Tibial artery (tissue), 4 donors: ENCODE results near the gene THRAP3.
A peak's percentile ranks its signal among the peaks of the same experiment; 100 is the strongest.

Source experiments
- DNase-seq, 2 donors: peaks; one replicate each; pipeline ENCODE4 v3.0.0-alpha.2; 2019
- H3K27ac ChIP-seq, 2 donors: fragments of 200-600 bp; sonication (generic) in 1 of 2; 1 replicate in 1 of 2; 2 replicates in 1 of 2; pipeline ENCODE4 v1.5.1; 2018 to 2019; ENCODE audit warnings: mild to moderate bottlenecking in 1 of 2
- H3K27me3 ChIP-seq, 2 donors: fragments of 200-600 bp; sonication (generic) in 1 of 2; one replicate each; pipeline versions ENCODE4 v1.5.1 to v1.6.0; 2016 to 2019
- H3K36me3 ChIP-seq, 3 donors: fragments of 200-600 bp; sonication (generic) in 2 of 3; one replicate each; pipeline ENCODE4 v1.5.1; 2016 to 2019; ENCODE audit warnings: mild to moderate bottlenecking in 2 of 3
- H3K4me1 ChIP-seq, 4 donors: fragments of 200-600 bp; sonication (generic) in 2 of 4; 1 replicate in 3 of 4; 2 replicates in 1 of 4; pipeline ENCODE4 v1.5.1; 2016 to 2019
- H3K4me3 ChIP-seq, 2 donors: fragments of 200-600 bp; sonication (generic) in 1 of 2; 1 replicate in 1 of 2; 2 replicates in 1 of 2; pipeline ENCODE4 v1.5.1; 2018 to 2019; ENCODE audit warnings: mild to moderate bottlenecking in 2 of 2
- H3K9me3 ChIP-seq, 3 donors: fragments of 200-600 bp; sonication (generic) in 1 of 3; one replicate each; pipeline ENCODE4 v1.5.1; 2016 to 2019
- CTCF ChIP-seq, 2 experiments: fragments of 200-600 bp in 1 of 2; fragments of 450-650 bp in 1 of 2; IDR thresholded peaks; one replicate each; pipeline ENCODE4 v1.5.1; 2017 to 2019; ENCODE audit warnings: antibody characterized with exemption in 2 of 2, mild to moderate bottlenecking in 1 of 2, moderate library complexity in 1 of 2
- intact Hi-C: fragments of 100-400 bp; cut with DNase I; formaldehyde crosslinking; loops from one replicate; pipeline ENCODE4 v1.15.0; 2023; ENCODE audit warnings: low total_unique reads

Gene THRAP3

GRCh38 chr1:36349839-36350238 lies 125.6 kb downstream of the THRAP3 start:
- Histone ChIP-seq H3K27ac (peak overlapping the region; percentile 65 to 86), H3K9me3 (no peaks in the 10 kb centered on the region), H3K4me1 (peaks cover 10 to 50% (median 43%) of the 10 kb centered on the region in 4 donors), H3K27me3 (no peaks in the 10 kb centered on the region), H3K4me3 (no peak overlapping the region), H3K36me3 (peaks cover 48 to 59% (median 57%) of the 10 kb centered on the region in 3 donors)
- DNase-seq, result no peak
- no peak for TF ChIP-seq CTCF (IDR thresholded peaks at IDR 0.05)
- intact Hi-C loops, result no loop called here

- Histone ChIP-seq H3K4me1 (peaks cover 10 to 50% (median 43%) of the 10 kb centered on the region in 4 donors), H3K36me3 (peaks cover 49 to 59% (median 57%) of the 10 kb centered on the region in 3 donors), H3K27ac (peak overlapping the region; percentile 65 to 86), H3K4me3 (peak overlapping the region; percentile 11 to 30), H3K9me3 (no peaks in the 10 kb centered on the region), H3K27me3 (no peaks in the 10 kb centered on the region)
- peak; percentile 50 to 86 for DNase-seq
- TF ChIP-seq CTCF (IDR thresholded peaks at IDR 0.05), result peak in 1 of 2 experiments; percentile 6
- intact Hi-C loops, result no loop called here
Observed at GRCh38 chr1:36350659-36351226, 126.5 kb downstream of the THRAP3 start.

DNA sequence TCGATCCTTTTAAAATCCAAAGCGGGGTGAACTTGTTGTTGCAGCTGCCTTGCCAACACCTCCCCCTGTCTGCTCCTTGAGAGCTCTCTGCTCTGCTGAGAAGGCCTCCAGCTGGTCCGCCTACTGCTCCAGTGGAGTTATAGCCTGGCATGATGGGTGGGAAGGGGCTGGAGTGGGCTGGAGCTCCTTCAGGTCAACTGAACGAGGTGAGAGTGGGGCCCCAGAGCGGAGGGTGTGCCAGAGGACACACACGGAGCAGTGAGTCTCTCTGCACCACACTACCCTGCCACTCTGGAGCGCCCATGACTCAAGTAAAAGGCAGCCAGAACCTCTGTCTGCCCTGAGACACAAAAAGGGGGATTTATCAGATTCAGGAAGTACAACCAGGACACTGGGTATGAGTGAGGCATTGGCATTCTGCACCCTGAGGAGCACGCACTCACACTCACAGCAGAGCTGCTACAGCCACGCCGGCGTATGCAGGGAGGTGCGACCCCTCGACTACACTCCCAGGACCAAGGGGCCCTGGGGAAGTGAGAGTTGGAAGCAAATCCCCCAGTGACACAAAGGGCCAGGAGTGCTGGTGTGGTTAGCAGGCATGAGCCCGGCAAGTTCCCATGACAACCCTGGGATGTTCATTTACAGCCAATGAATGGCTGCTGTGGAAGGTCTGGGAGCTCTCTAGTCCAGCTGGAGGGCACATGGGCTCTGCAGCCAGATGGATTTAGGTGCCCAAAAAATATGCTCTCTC lies 127.2 kb downstream of the THRAP3 start:
- intact Hi-C loops, result no loop called here
- no peaks in the 10 kb centered on the region for H3K9me3 ChIP-seq
- no peak for TF ChIP-seq CTCF (IDR thresholded peaks at IDR 0.05)
- peaks cover 43 to 58% (median 56%) of the 10 kb centered on the region in 3 donors for H3K36me3 ChIP-seq
- no peaks in the 10 kb centered on the region for H3K27me3 ChIP-seq
- H3K4me1 ChIP-seq, result peaks cover 10 to 50% (median 43%) of the 10 kb centered on the region in 4 donors
- peak overlapping the region; percentile 65 to 86 for H3K27ac ChIP-seq
- peak overlapping the region; percentile 11 to 30 for H3K4me3 ChIP-seq
- no peak for DNase-seq

GRCh38 chr1:36352125-36352909 lies 128.1 kb downstream of the THRAP3 start:
- intact Hi-C loops, result no loop called here
- no peaks in the 10 kb centered on the region for H3K27me3 ChIP-seq
- H3K36me3 ChIP-seq, result peaks cover 35 to 58% (median 55%) of the 10 kb centered on the region in 3 donors
- H3K4me3 ChIP-seq, result no peak overlapping the region
- no peak for DNase-seq
- peak overlapping the region; percentile 65 to 86 for H3K27ac ChIP-seq
- no peak for TF ChIP-seq CTCF (IDR thresholded peaks at IDR 0.05)
- H3K9me3 ChIP-seq, result no peaks in the 10 kb centered on the region
- peaks cover 10 to 50% (median 43%) of the 10 kb centered on the region in 4 donors for H3K4me1 ChIP-seq

DNA sequence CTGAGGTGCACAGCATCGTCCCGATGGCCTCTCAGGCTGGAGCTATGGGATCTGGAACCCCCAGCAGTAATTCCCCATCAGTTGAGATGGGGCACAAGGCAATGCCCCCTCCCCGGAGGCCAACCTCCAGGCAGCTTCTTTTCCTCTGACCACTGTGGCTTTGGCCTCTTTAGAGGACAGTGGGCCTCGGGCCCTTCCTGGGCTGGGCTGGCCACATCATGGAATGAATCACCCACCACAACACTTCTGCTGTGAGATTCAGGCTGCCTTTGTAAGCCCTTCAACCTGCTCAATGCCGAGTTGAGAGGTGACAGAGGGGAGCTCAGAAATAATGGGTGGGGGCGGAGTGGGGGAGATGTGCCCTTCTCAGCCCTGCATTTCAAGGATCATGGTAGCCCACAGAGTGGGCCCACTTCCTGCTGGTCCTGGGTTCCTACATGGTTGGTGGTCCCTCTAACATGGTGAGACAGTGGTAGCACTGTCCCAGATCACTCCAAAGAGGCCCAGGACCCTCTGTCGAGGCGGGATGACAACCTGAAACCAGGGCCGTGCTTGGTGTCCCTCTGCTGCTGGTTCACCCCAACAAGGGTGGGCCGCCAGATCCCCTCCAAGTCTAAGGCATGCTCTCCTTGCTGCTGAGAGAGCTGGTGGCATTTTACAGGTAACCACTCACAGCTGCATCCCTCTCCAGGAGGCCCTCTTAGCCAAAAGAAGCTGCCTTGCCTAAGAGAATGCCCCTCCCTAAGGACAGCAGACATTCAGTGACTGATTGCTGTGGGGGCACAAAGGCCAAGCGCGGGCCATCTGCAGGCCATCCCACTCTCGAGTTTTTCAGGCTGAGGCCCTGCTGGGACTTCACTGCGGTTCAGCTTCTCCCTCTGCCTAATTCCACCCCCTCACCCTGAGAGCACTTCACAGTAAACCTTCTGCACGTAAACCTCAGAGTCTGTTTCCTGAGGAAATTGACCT lies 129.0 kb downstream of the THRAP3 start:
- DNase-seq, result no peak
- Histone ChIP-seq H3K36me3 (peaks cover 35 to 59% (median 55%) of the 10 kb centered on the region in 3 donors), H3K9me3 (no peaks in the 10 kb centered on the region), H3K4me1 (peaks cover 10 to 50% (median 43%) of the 10 kb centered on the region in 4 donors), H3K27me3 (no peaks in the 10 kb centered on the region), H3K4me3 (no peak overlapping the region), H3K27ac (peak overlapping the region; percentile 65 to 86)
- intact Hi-C loops, result no loop called here
- TF ChIP-seq CTCF (IDR thresholded peaks at IDR 0.05), result no peak
